ENCODE data around the gene NOXA1. TPM values are rescaled to one million over a fixed set of nuclear protein-coding genes. Genes with fewer than 3 reads are reported as not detected.

NOXA1 gene
- polyA plus RNA-seq, 3 donors, result 1.3 to 9.4 (median 1.6) TPM

DNA sequence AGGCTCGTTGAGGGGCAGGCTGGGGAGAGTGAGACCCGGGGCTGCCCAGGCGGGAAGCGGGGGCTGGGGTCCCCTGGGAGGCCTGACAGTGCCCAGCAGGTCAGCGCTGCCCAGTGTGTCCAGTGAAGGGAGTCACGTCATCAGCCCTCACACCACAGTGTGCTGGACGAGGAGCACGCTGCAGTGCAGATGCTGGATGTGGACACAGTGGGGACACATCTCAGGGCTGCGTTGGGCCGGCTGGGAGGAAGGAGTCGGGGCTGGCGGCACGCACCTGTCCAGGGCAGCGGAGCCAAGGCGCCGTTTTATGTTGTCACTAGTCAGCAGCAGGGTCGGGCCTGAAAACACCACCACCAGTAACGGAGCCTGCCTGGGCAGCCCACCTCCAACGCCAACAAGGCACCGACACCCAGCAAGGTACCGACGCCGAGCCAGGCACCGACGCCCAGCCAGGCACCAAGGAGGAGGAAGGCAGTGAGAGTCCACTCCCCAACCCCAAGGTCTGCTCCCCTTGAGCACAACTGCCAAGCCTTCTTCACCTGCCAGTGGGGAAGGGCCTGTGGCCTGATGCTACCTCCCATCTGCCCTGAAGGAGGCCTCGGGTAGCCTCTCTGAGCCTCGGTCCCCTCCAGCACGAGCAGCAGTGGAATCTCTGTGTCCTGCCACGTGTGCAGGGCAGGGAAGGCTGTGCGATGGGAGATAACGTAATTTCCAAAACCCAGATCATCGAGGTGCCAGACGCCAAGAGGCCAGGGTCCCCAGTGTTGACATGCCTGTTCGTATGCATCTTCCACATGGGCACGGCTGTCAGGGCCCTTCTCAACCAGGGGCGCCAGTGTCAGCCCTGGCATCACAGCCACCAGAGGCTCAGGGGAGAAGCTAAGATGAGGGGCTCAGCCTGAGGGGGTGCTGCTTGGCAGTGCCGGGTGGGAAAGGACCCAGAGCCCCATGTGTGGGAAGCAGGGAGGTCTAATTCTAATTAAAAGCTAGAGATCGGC, 57.8 kb downstream of the NOXA1 start:
- WGBS (ENCODE audit: insufficient coverage), result 95% methylated on average over 36 of the region's 38 CpGs
- H3K9ac ChIP-seq (ENCODE audit: insufficient read depth, low read length, poor library complexity, severe bottlenecking), result no peak overlapping the region
- H3K36me3 ChIP-seq (replicated peaks in 1 of 2; ENCODE audit: control insufficient read depth in 1 of 2, insufficient read depth in 2 of 2, low read length in 2 of 2), result no peaks in the 10 kb centered on the region
- TF ChIP-seq, protein P1, sequence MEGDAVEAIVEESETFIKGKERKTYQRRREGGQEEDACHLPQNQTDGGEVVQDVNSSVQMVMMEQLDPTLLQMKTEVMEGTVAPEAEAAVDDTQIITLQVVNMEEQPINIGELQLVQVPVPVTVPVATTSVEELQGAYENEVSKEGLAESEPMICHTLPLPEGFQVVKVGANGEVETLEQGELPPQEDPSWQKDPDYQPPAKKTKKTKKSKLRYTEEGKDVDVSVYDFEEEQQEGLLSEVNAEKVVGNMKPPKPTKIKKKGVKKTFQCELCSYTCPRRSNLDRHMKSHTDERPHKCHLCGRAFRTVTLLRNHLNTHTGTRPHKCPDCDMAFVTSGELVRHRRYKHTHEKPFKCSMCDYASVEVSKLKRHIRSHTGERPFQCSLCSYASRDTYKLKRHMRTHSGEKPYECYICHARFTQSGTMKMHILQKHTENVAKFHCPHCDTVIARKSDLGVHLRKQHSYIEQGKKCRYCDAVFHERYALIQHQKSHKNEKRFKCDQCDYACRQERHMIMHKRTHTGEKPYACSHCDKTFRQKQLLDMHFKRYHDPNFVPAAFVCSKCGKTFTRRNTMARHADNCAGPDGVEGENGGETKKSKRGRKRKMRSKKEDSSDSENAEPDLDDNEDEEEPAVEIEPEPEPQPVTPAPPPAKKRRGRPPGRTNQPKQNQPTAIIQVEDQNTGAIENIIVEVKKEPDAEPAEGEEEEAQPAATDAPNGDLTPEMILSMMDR (IDR thresholded peaks at IDR 0.05), result no peak
- H3K9me3 ChIP-seq (replicated peaks in 1 of 2; ENCODE audit: control insufficient read depth in 1 of 2, insufficient read depth in 1 of 2, low read length in 2 of 2), result peaks cover 7 to 9% of the 10 kb centered on the region in 2 donors
- no peak overlapping the region for H3K4me2 ChIP-seq (replicated peaks; ENCODE audit: extremely low read depth, low read length, poor library complexity, severe bottlenecking)
- no peaks in the 10 kb centered on the region for H3K36me3 Mint-ChIP-seq
- DNase-seq, result no peak
- no peak overlapping the region for H3K27ac Mint-ChIP-seq
- no peak overlapping the region for H3K27ac ChIP-seq (ENCODE audit: low read depth in 1 of 2, low read length in 2 of 2)
- no peaks in the 10 kb centered on the region for H3K79me2 ChIP-seq (ENCODE audit: insufficient read depth, low read length)
- peaks cover 1 to 4% (median 2%) of the 10 kb centered on the region in 3 donors for H3K27me3 Mint-ChIP-seq (ENCODE audit: low read depth in 3 of 3)
- intact Hi-C loops (cut with micrococcal nuclease), result no loop called here
- H3K4me1 Mint-ChIP-seq, result peaks cover 14% of the 10 kb centered on the region
- H3K4me1 ChIP-seq (ENCODE audit: control insufficient read depth in 1 of 2, insufficient read depth in 2 of 2, low read length in 2 of 2), result peaks cover 11 to 14% of the 10 kb centered on the region in 2 donors
- H2AFZ ChIP-seq (ENCODE audit: insufficient read depth, low read depth, low read length, poor library complexity, severe bottlenecking), result no peak overlapping the region
- H3K27me3 ChIP-seq (ENCODE audit: control insufficient read depth in 2 of 2, insufficient read depth in 2 of 2, low read length in 2 of 2), result no peaks in the 10 kb centered on the region
- H3K4me3 Mint-ChIP-seq, result no peak overlapping the region
- H3K4me3 ChIP-seq (replicated peaks in 1 of 3; ENCODE audit: low read depth in 2 of 3, low read length in 3 of 3), result no peak overlapping the region
- H4K20me1 ChIP-seq (ENCODE audit: insufficient read depth, low read length), result no peaks in the 10 kb centered on the region
- peaks cover 3 to 11% (median 6%) of the 10 kb centered on the region in 7 donors for H3K9me3 Mint-ChIP-seq

DNA sequence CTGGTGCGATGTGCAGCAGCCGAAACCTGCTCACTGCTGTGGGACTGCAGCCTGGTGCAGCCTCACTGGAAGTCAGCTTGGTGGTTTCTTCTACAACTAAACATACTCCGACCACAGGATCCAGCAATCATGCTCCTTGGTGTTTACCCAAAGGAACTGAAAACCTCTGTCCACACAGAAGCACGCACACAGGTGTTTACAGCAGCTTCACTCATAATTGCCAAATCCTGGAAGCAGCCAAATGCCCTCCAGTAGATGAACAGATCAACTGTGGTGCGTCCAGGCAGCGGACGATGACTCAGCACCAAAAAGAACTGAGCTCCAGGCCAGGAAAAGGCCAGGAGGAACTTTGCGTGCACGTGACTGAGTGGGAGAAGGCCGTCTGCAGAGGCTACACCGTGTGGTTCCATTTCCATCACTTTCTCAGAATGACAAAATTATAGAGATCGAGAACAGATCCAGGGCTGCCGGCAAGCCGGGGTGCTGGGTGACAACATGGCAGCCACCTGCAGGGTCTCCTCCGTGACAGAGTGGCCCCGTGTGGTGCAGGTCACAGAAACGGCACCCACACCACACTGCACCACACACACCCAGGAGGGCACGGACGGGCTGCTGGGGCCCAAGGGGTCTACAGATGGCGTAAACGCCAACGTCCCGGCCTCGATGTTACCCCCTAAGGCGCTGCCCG, 59.0 kb downstream of the NOXA1 start:
- Histone ChIP-seq H3K27me3 (ENCODE audit: control insufficient read depth in 2 of 2, insufficient read depth in 2 of 2, low read length in 2 of 2) (no peaks in the 10 kb centered on the region), H2AFZ (ENCODE audit: insufficient read depth, low read depth, low read length, poor library complexity, severe bottlenecking) (peak overlapping the region; percentile 73), H3K27ac (ENCODE audit: low read depth in 1 of 2, low read length in 2 of 2) (peak overlapping the region in 1 of 2 donors; percentile 20), H3K36me3 (replicated peaks in 1 of 2; ENCODE audit: control insufficient read depth in 1 of 2, insufficient read depth in 2 of 2, low read length in 2 of 2) (no peaks in the 10 kb centered on the region), H3K9ac (ENCODE audit: insufficient read depth, low read length, poor library complexity, severe bottlenecking) (peak overlapping the region; percentile 27), H3K4me1 (ENCODE audit: control insufficient read depth in 1 of 2, insufficient read depth in 2 of 2, low read length in 2 of 2) (peaks cover 11 to 14% of the 10 kb centered on the region in 2 donors), H3K9me3 (replicated peaks in 1 of 2; ENCODE audit: control insufficient read depth in 1 of 2, insufficient read depth in 1 of 2, low read length in 2 of 2) (no peaks in the 10 kb centered on the region), H4K20me1 (ENCODE audit: insufficient read depth, low read length) (no peaks in the 10 kb centered on the region), H3K4me3 (replicated peaks in 1 of 3; ENCODE audit: low read depth in 2 of 3, low read length in 3 of 3) (peak overlapping the region in 1 of 3 experiments; percentile 31), H3K4me2 (replicated peaks; ENCODE audit: extremely low read depth, low read length, poor library complexity, severe bottlenecking) (peak overlapping the region; percentile 45), H3K79me2 (ENCODE audit: insufficient read depth, low read length) (no peaks in the 10 kb centered on the region)
- Mint-ChIP-seq H3K4me3 (peak overlapping the region in 1 of 2 donors; percentile 75), H3K27me3 (ENCODE audit: low read depth in 3 of 3) (peaks cover 0 to 5% (median 2%) of the 10 kb centered on the region in 3 donors), H3K36me3 (no peaks in the 10 kb centered on the region), H3K4me1 (peaks cover 14% of the 10 kb centered on the region), H3K27ac (peak overlapping the region in 5 of 7 donors; percentile 20 to 81 (median 42)), H3K9me3 (peaks cover 0 to 4% (median 0%) of the 10 kb centered on the region in 7 donors)
- peak; percentile 42 to 77 (median 62) for DNase-seq
- 46% methylated on average over 23 of the region's 26 CpGs for WGBS (ENCODE audit: insufficient coverage)
- intact Hi-C loops (cut with micrococcal nuclease), result no loop called here
- TF ChIP-seq, protein P1 (IDR thresholded peaks at IDR 0.05), result no peak
